ENCODE data around the gene PLXNB2.

The PLXNB2 gene

DNA sequence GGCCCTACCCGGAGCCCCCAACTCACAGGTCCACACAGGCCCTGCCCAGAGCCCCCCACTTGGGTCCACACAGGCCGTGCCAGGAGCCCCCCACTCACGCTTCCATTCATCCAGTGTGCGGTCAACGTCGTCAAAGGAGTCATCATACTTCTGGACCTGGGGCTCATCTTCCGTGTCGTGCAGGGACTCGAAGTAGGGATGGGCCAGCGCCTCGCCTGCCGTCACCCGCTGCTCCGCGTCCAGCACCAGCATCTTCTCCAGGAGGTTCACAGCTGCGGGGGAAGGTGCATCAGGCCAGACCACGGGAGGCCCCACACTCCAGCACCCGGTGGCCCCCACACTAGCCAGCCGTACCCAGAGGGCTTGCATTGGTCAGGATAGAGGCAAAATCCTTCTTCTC, 52.3 kb downstream of the PLXNB2 start:
- Histone ChIP-seq H2AFZ (ENCODE audit: low read length) (no peak overlapping the region), H3K4me2 (ENCODE audit: low read length) (no peak overlapping the region), H4K20me1 (ENCODE audit: insufficient read depth, low read length) (no peaks in the 10 kb centered on the region), H3K9me2 (ENCODE audit: low read depth, low read length) (no peaks in the 10 kb centered on the region), H3K36me3 (ENCODE audit: insufficient read depth, low read length) (peaks cover 57% of the 10 kb centered on the region), H3K27ac (ENCODE audit: low read depth, low read length, poor library complexity, severe bottlenecking) (no peak overlapping the region), H3F3A (ENCODE audit: insufficient read depth, low read length) (peaks cover 7% of the 10 kb centered on the region; the same call in 1 of the 2 replicates), H3K9me3 (ENCODE audit: low read length) (no peaks in the 10 kb centered on the region), H3K4me3 (ENCODE audit: low read depth, low read length, poor library complexity, severe bottlenecking) (no peak overlapping the region), H3K9ac (ENCODE audit: low read length) (no peak overlapping the region), H3K79me2 (ENCODE audit: insufficient read depth, low read length) (no peaks in the 10 kb centered on the region), H3K27me3 (ENCODE audit: insufficient read depth, low read length) (no peaks in the 10 kb centered on the region), H3K4me1 (ENCODE audit: insufficient read depth, low read length, severe bottlenecking) (peaks cover 18% of the 10 kb centered on the region)
- TF ChIP-seq, protein P1, sequence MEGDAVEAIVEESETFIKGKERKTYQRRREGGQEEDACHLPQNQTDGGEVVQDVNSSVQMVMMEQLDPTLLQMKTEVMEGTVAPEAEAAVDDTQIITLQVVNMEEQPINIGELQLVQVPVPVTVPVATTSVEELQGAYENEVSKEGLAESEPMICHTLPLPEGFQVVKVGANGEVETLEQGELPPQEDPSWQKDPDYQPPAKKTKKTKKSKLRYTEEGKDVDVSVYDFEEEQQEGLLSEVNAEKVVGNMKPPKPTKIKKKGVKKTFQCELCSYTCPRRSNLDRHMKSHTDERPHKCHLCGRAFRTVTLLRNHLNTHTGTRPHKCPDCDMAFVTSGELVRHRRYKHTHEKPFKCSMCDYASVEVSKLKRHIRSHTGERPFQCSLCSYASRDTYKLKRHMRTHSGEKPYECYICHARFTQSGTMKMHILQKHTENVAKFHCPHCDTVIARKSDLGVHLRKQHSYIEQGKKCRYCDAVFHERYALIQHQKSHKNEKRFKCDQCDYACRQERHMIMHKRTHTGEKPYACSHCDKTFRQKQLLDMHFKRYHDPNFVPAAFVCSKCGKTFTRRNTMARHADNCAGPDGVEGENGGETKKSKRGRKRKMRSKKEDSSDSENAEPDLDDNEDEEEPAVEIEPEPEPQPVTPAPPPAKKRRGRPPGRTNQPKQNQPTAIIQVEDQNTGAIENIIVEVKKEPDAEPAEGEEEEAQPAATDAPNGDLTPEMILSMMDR (IDR thresholded peaks at IDR 0.05; ENCODE audit: low read length) = no peak
- no peak for TF ChIP-seq EZH2 (IDR thresholded peaks at IDR 0.05; ENCODE audit: borderline replicate concordance, low read length)

DNA sequence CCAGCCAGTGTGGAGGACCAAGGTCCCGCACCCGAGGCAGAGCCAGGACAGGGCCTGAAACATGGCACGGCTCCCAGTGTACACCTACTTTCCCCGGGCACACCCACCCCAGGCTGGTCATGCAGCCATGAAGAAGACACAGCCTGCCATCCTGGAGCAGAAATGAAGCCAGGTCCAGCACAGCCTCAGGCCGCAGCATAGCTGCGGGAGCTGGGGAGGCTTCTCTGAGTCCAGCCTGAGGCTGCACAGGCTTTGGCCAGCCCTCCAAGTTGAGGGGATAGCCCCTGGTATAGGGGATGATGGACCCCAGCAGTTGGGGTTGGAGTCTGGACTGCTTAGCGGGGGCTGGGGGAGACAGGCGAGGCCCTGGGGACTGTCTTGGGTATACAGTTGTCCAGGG, 53.5 kb downstream of the PLXNB2 start:
- H3K9ac ChIP-seq (ENCODE audit: low read length) = no peak overlapping the region

DNA sequence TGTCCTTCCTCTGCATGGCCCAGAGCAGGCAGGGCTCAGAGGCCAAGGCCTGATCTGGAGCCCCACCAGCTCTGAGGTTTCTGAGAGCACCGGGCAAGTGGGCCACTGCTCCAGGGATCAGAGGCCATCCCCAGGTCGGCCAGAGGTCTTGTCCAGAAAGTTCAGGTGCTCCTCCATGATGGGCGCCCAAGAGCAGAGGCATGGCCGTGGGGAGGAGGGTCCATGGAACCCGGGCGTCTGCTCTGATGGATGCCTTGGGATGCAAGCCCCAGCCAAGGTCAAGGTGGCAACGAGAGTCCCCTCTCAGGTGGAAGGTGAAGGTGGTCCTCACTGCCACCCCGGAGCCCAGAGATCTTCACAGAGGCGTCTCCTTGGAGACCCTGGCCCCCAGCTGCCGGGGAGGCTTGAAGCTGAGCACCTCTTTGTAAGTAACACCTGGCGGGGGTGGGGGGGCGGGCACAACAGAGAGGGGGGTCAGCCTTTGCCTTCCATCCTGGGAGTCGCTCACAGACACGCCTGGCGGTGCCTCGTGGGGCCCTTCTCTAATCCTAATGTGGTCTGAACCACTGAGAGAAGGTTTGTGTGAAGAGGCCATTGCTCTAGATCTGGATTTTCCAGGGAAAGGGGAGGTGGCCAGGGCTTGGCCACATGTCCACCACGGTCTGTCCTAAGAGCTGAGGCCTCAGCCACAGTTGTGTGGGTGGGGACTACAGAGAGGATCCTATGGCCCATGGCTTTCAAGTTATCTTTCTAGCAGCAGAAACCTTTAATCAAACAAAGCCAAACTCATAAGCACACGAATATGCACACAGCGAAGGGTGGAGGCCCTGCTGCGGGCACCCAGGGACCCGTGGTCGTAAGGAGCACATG, 54.2 kb downstream of the PLXNB2 start:
- Histone ChIP-seq H4K20me1 (ENCODE audit: insufficient read depth, low read length) (no peaks in the 10 kb centered on the region), H3K27ac (ENCODE audit: low read depth, low read length, poor library complexity, severe bottlenecking) (peak overlapping the region; percentile 8)

More for the DNA sequence above, 53.5 kb downstream of the PLXNB2 start:
- Histone ChIP-seq H3K9me3 (ENCODE audit: low read length) (no peaks in the 10 kb centered on the region), H3F3A (ENCODE audit: insufficient read depth, low read length) (peaks cover 7% of the 10 kb centered on the region; the same call in 1 of the 2 replicates), H3K4me1 (ENCODE audit: insufficient read depth, low read length, severe bottlenecking) (peaks cover 22% of the 10 kb centered on the region), H2AFZ (ENCODE audit: low read length) (no peak overlapping the region), H3K9me2 (ENCODE audit: low read depth, low read length) (no peaks in the 10 kb centered on the region), H3K36me3 (ENCODE audit: insufficient read depth, low read length) (peaks cover 54% of the 10 kb centered on the region), H3K4me2 (ENCODE audit: low read length) (no peak overlapping the region), H3K4me3 (ENCODE audit: low read depth, low read length, poor library complexity, severe bottlenecking) (no peak overlapping the region), H3K27ac (ENCODE audit: low read depth, low read length, poor library complexity, severe bottlenecking) (no peak overlapping the region), H3K27me3 (ENCODE audit: insufficient read depth, low read length) (no peaks in the 10 kb centered on the region), H4K20me1 (ENCODE audit: insufficient read depth, low read length) (no peaks in the 10 kb centered on the region), H3K79me2 (ENCODE audit: insufficient read depth, low read length) (no peaks in the 10 kb centered on the region)
- TF ChIP-seq, protein P1 (IDR thresholded peaks at IDR 0.05; ENCODE audit: low read length) = no peak
- no peak for TF ChIP-seq EZH2 (IDR thresholded peaks at IDR 0.05; ENCODE audit: borderline replicate concordance, low read length)

More for the DNA sequence above, 54.2 kb downstream of the PLXNB2 start:
- H3K4me2 ChIP-seq (ENCODE audit: low read length) = no peak overlapping the region
- no peak overlapping the region for H2AFZ ChIP-seq (ENCODE audit: low read length)
- peaks cover 49% of the 10 kb centered on the region for H3K36me3 ChIP-seq (ENCODE audit: insufficient read depth, low read length)
- peaks cover 28% of the 10 kb centered on the region for H3K4me1 ChIP-seq (ENCODE audit: insufficient read depth, low read length, severe bottlenecking)
- H3K9ac ChIP-seq (ENCODE audit: low read length) = no peak overlapping the region
- no peaks in the 10 kb centered on the region for H3K9me3 ChIP-seq (ENCODE audit: low read length)
- H3K9me2 ChIP-seq (ENCODE audit: low read depth, low read length) = no peaks in the 10 kb centered on the region
- no peak for TF ChIP-seq EZH2 (IDR thresholded peaks at IDR 0.05; ENCODE audit: borderline replicate concordance, low read length)
- TF ChIP-seq, protein P1 (IDR thresholded peaks at IDR 0.05; ENCODE audit: low read length) = no peak
- H3K4me3 ChIP-seq (ENCODE audit: low read depth, low read length, poor library complexity, severe bottlenecking) = no peak overlapping the region
- H3F3A ChIP-seq (ENCODE audit: insufficient read depth, low read length) = peaks cover 7% of the 10 kb centered on the region; the same call in 1 of the 2 replicates
- H3K79me2 ChIP-seq (ENCODE audit: insufficient read depth, low read length) = no peaks in the 10 kb centered on the region
- no peaks in the 10 kb centered on the region for H3K27me3 ChIP-seq (ENCODE audit: insufficient read depth, low read length)
